ENCODE results near the gene TTC34.

- no peak for TF ChIP-seq CTCF (conservative IDR thresholded peaks at IDR 0.05; ENCODE audit: low read length)
- TF ChIP-seq EZH2phosphoT487 (IDR thresholded peaks at IDR 0.05; ENCODE audit: borderline replicate concordance) = no peak
These were observed 16.5 kb downstream of the TTC34 start for GRCh38 chr1:2784854-2785630.

Data from Loucy (cell line).